ENCODE results near the gene CARD9. TPM values are rescaled to one million over a fixed set of nuclear protein-coding genes. Genes with fewer than 3 reads are reported as not detected.
A peak's percentile ranks its signal among the peaks of the same experiment; 100 is the strongest.

The CARD9 gene
- total and polyA plus RNA-seq, 2 of the 8 experiments (the other 6 are each of a cell fraction or from before 2014, with no cell fraction given), result 0.15 to 1.1 TPM

DNA sequence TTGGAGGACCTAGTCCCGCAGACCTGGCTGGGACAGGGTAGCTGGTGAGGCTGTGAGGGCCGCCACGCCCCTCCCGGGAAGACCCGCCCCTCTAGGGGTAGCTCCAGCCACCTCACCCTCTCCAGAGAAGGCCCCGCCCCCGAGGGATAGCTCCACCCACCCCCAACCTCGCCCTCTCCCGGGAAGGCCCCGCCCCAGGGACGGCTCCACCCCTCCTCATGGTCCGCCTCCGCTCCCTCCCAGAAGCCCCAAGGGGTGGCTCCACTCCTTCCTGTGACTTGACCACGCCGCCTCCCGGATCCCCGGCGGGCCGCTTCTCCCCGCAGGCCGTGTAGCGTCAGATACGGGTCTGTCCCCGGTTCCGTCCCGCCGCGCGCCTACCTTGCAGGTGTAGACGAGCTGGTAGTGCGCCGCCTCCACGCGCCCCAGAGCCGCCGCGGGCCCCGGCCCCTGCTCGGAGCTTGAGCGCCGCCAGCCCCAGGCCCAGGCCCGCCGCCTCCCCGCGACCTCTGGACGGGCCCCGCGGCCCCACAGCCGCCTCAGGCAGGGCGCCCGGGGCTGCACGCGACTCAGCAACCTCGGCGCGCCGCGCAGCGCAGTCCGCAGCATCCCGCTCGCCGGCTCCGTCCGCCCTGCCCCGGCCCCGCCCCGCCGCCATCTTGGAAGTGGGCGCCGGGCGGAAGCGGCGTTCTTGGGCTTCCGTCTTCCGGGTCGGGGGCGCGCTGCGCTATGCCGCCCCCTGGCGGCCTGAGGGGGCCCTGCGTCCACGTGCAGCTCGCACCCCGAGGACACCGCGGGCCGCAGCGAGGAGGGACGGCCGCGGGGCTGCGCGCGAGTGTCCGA is 10.1 kb downstream of the CARD9 start, which contains the start of gene DNLZ (continued):
- TF ChIP-seq, protein P1, sequence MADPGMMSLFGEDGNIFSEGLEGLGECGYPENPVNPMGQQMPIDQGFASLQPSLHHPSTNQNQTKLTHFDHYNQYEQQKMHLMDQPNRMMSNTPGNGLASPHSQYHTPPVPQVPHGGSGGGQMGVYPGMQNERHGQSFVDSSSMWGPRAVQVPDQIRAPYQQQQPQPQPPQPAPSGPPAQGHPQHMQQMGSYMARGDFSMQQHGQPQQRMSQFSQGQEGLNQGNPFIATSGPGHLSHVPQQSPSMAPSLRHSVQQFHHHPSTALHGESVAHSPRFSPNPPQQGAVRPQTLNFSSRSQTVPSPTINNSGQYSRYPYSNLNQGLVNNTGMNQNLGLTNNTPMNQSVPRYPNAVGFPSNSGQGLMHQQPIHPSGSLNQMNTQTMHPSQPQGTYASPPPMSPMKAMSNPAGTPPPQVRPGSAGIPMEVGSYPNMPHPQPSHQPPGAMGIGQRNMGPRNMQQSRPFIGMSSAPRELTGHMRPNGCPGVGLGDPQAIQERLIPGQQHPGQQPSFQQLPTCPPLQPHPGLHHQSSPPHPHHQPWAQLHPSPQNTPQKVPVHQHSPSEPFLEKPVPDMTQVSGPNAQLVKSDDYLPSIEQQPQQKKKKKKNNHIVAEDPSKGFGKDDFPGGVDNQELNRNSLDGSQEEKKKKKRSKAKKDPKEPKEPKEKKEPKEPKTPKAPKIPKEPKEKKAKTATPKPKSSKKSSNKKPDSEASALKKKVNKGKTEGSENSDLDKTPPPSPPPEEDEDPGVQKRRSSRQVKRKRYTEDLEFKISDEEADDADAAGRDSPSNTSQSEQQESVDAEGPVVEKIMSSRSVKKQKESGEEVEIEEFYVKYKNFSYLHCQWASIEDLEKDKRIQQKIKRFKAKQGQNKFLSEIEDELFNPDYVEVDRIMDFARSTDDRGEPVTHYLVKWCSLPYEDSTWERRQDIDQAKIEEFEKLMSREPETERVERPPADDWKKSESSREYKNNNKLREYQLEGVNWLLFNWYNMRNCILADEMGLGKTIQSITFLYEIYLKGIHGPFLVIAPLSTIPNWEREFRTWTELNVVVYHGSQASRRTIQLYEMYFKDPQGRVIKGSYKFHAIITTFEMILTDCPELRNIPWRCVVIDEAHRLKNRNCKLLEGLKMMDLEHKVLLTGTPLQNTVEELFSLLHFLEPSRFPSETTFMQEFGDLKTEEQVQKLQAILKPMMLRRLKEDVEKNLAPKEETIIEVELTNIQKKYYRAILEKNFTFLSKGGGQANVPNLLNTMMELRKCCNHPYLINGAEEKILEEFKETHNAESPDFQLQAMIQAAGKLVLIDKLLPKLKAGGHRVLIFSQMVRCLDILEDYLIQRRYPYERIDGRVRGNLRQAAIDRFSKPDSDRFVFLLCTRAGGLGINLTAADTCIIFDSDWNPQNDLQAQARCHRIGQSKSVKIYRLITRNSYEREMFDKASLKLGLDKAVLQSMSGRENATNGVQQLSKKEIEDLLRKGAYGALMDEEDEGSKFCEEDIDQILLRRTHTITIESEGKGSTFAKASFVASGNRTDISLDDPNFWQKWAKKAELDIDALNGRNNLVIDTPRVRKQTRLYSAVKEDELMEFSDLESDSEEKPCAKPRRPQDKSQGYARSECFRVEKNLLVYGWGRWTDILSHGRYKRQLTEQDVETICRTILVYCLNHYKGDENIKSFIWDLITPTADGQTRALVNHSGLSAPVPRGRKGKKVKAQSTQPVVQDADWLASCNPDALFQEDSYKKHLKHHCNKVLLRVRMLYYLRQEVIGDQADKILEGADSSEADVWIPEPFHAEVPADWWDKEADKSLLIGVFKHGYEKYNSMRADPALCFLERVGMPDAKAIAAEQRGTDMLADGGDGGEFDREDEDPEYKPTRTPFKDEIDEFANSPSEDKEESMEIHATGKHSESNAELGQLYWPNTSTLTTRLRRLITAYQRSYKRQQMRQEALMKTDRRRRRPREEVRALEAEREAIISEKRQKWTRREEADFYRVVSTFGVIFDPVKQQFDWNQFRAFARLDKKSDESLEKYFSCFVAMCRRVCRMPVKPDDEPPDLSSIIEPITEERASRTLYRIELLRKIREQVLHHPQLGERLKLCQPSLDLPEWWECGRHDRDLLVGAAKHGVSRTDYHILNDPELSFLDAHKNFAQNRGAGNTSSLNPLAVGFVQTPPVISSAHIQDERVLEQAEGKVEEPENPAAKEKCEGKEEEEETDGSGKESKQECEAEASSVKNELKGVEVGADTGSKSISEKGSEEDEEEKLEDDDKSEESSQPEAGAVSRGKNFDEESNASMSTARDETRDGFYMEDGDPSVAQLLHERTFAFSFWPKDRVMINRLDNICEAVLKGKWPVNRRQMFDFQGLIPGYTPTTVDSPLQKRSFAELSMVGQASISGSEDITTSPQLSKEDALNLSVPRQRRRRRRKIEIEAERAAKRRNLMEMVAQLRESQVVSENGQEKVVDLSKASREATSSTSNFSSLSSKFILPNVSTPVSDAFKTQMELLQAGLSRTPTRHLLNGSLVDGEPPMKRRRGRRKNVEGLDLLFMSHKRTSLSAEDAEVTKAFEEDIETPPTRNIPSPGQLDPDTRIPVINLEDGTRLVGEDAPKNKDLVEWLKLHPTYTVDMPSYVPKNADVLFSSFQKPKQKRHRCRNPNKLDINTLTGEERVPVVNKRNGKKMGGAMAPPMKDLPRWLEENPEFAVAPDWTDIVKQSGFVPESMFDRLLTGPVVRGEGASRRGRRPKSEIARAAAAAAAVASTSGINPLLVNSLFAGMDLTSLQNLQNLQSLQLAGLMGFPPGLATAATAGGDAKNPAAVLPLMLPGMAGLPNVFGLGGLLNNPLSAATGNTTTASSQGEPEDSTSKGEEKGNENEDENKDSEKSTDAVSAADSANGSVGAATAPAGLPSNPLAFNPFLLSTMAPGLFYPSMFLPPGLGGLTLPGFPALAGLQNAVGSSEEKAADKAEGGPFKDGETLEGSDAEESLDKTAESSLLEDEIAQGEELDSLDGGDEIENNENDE (IDR thresholded peaks at IDR 0.05; ENCODE audit: insufficient replicate concordance, low read length), result no peak
- TF ChIP-seq HDAC2 (IDR thresholded peaks at IDR 0.05; ENCODE audit: borderline replicate concordance in 1 of 2, low read depth in 2 of 2, low read length in 2 of 2) (peak; percentile 72 to 83; a peak in 2 of 4 replicates), CTBP2 (IDR thresholded peaks at IDR 0.05; ENCODE audit: borderline replicate concordance, insufficient read depth, insufficient read length, low read length) (no peak), RNF2 (IDR thresholded peaks at IDR 0.05; ENCODE audit: borderline replicate concordance, low read depth, low read length, missing control alignments, poor library complexity, severe bottlenecking) (no peak), TAF7 (optimal IDR thresholded peaks at IDR 0.05; ENCODE audit: borderline replicate concordance, low read depth, low read length) (peak; percentile 85), TEAD4 (IDR thresholded peaks at IDR 0.05; ENCODE audit: low read depth, low read length) (no peak)
- TF ChIP-seq, protein P2, sequence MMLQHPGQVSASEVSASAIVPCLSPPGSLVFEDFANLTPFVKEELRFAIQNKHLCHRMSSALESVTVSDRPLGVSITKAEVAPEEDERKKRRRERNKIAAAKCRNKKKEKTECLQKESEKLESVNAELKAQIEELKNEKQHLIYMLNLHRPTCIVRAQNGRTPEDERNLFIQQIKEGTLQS (IDR thresholded peaks at IDR 0.05; ENCODE audit: insufficient read depth, low read depth, low read length), result 0 out of 2 replicates have a peak, but pooled peaks have one; percentile 56
